AG09309 (cell line): ENCODE results near the gene SYT6.

Experiments
- DNase-seq: peaks from one replicate; pipeline ENCODE4 v3.0.0-alpha.2; 2010; ENCODE audit warnings: low read depth
- H3K4me3 ChIP-seq: 2 replicates; pipeline ENCODE4 v1.5.1; 2011; ENCODE audit warnings: mild to moderate bottlenecking, low read depth, low read length, moderate library complexity; ENCODE audit not compliant: control insufficient read depth
- CTCF ChIP-seq: IDR thresholded peaks from 2 replicates; pipeline ENCODE4 v1.5.1; 2011; ENCODE audit warnings: mild to moderate bottlenecking, low read depth, low read length, inconsistent platforms; ENCODE audit not compliant: insufficient read depth, control insufficient read depth; ENCODE audit errors: missing control alignments

Gene SYT6

GRCh38 chr1:114124644-114125043, 29.0 kb downstream of the SYT6 start:
- H3K4me3 ChIP-seq: no peak overlapping the region
- DNase-seq: no peak
- no peak for TF ChIP-seq CTCF

- no peak for DNase-seq
- no peak overlapping the region for H3K4me3 ChIP-seq
- TF ChIP-seq CTCF: no peak
These were observed 30.6 kb downstream of the SYT6 start for GRCh38 chr1:114122941-114123618.

- TF ChIP-seq CTCF: no peak
- no peak for DNase-seq
- no peak overlapping the region for H3K4me3 ChIP-seq
These were observed 35.2 kb downstream of the SYT6 start for GRCh38 chr1:114118351-114118990.

- no peak for TF ChIP-seq CTCF
- DNase-seq: no peak
These were observed 36.0 kb downstream of the SYT6 start for GRCh38 chr1:114117654-114118053.

GRCh38 chr1:114116086-114116485, 37.6 kb downstream of the SYT6 start:
- no peak for TF ChIP-seq CTCF
- no peak overlapping the region for H3K4me3 ChIP-seq
- DNase-seq: no peak

More at GRCh38 chr1:114117654-114118053, 36.0 kb downstream of the SYT6 start:
- no peak overlapping the region for H3K4me3 ChIP-seq

GRCh38 chr1:114114185-114115094, 39.2 kb downstream of the SYT6 start:
- TF ChIP-seq CTCF: no peak
- no peak overlapping the region for H3K4me3 ChIP-seq
- DNase-seq: no peak
